A549 treated with dexamethasone at 1 μM for 4 hours (cell line): ENCODE measurements around the gene PCP2. TPM values are rescaled to one million over a fixed set of nuclear protein-coding genes. Genes with fewer than 3 reads are reported as not detected.

Experiments used
- total RNA-seq: library from RNA; stranded (reverse); fragments of 200-300 nt; extraction: Qiagen RNA extraction; gene quantifications from 5 replicates; pipeline ENCODE4 v1.2.3, GENCODE V29; 2022

PCP2 gene
- total RNA-seq, result not detected in 5 replicates

GRCh38 chr19:7633698-7634097 is at the start of gene PCP2:
PCP2 (minus strand) TSS chr19:7633719; CDS start chr19:7633457, 262 bp downstream.

GRCh38 chr19:7680606-7681339 is 47.3 kb upstream of the PCP2 start, which contains the start of gene TRAPPC5:
TRAPPC5 (plus strand) TSS chr19:7680833; CDS start chr19:7682254, 1,421 bp downstream.

GRCh38 chr19:7676854-7677253 is 43.3 kb upstream of the PCP2 start, which contains the start of gene MCEMP1:
MCEMP1 (plus strand) TSS chr19:7677090; CDS start chr19:7677121, 31 bp downstream.

DNA sequence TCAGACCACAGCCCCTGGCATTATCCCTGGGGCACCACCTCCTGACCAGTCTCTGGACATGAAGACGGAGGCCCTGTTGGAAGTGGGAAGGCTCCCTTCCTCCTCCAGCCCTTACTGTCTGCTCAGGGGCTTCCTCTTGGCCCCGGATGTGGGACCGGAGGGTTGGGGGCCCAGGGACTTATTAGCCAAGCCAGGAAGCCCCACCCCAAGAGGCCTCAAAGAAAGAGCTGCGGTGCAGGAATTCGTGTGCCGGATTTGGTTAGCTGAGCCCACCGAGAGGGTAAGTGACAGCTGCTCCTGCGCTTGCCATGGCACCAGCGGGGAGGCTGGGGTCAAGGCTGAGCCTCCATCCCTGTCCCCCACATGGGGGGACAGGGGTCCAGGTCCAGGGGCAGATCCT is 35.3 kb upstream of the PCP2 start, which contains the start of gene RETN:
Gene RETN, plus strand, starts transcription at position 208 of the 400 bp plus-strand sequence. CDS start 278 bp downstream, outside the sequence.

DNA sequence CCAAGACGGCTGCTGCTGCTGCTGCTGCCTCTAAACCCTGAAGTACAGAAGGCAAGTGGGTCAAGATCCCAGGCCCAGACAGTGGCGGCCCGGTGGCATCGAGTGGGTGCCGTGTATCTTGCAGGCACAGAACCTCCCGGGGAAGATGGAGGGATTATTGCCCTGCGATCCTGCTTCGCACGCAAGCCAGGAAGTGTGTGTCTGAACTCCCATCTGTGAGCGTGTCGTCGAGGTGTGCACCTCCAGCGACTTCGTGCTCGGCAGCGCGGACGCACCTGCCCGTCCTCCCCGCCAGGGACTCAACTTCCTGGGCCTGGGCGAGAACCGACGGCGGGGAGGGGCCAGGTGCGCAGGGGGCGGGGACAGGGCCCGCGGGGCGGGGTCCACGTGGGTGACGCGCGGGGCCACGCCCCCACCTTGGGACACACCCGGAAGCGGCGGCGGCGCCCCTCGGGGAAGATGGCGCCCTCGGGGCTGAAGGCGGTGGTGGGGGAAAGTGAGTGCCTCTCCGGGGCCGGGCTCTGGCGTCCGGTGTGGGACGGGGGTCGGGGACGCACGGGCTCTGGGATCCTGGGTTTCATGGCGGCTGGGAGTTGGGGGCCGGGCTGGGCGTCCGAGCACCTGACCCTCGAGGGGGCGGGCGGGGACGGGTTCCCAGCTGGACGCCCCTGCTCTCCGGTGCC is 3.3 kb upstream of the PCP2 start, which contains the start of gene STXBP2:
Gene STXBP2, plus strand, starts transcription at position 420 of the 683 bp plus-strand sequence. Its CDS starts 40 bp downstream, at position 460.

DNA sequence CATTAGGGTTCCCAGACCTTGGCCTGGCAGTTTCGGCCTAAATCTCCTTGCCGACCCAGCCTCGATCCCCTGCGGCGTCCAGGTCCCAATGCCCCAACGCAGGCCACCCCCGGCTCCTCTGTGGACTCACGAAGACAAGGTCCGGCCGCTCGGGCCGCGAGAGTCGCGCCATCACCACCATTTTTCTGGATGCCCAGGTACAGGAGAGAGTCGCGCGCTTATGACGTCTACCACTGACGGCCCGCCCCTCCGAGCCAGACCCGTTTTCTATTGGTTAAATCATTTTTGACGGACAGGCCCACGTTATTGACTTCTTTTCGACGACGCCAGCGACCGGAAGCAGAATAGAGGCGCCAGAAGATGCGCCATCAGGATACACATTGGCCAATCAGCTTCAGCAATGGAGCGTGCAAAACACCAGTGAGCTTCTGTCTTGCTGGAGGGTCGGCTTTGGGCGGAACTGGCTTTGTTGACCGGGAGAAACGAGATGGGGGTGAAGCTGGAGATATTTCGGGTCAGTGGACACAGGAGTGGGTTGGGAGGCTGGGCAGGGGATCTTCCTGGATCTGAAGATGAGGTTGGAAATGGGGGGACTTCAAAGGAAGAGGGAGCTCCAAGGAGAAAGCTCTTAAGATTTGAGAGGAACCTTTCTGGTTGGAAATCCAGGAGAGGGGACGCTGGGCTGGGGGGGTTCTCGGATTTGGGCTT is 4.0 kb downstream of the PCP2 start, which contains the start of the genes PET100 and XAB2:
Gene PET100, plus strand, starts transcription at position 447 of the 708 bp plus-strand sequence. Its CDS starts 41 bp downstream, at position 488.
Gene XAB2, minus strand, starts transcription at position 199 of the 708 bp plus-strand sequence. Its CDS starts 18 bp downstream, at position 181.

DNA sequence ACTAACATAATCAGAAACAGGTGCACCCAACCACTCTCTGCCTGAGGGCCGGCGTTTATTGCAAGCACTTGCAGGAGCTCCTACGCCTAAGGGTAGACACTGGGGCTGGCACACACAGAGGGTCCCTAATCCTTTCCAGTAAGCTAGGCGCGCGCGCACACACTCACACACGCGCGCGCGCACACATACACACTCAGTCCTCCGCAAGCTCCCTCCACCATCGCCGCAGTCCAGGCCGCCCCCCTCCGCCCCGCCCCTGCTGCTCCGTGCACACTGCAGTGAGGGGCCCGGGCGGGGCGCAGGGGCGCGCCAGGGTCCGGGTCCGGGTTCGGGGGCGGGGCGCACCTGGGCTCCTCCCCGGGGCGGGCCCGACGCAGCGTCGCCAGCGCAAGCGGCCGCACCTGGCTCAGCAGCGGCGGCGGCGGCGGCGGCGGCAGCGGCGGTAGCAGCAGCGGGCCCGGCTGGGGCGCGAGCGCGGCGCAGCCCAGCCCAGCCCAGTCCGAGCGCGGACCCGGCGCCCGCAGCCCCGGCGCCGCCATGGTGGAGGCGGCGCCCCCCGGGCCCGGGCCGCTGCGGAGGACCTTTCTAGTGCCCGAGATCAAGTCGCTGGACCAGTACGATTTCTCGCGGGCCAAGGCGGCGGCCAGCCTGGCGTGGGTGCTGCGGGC is 37.9 kb downstream of the PCP2 start, which contains the start of gene CAMSAP3:
Gene CAMSAP3, plus strand, starts transcription at position 398 of the 668 bp plus-strand sequence. Its CDS starts 140 bp downstream, at position 538.

Other genes starting within 250 kb of the PCP2 start
- gene PEX11G, start 144.7 kb downstream of the PCP2 start, total RNA-seq, result 1.8 to 2.1 TPM (median 1.9 TPM) in 5 replicates
- gene ZNF358, start 117.6 kb downstream of the PCP2 start, total RNA-seq, result 17.7 to 24.8 TPM (median 22.3 TPM) in 5 replicates
- gene MCOLN1, start 111.1 kb downstream of the PCP2 start, total RNA-seq, result 9.6 to 12.8 TPM (median 11.7 TPM) in 5 replicates
- gene PNPLA6, start 98.0 kb downstream of the PCP2 start, total RNA-seq, result 24.0 to 42.0 TPM (median 40.3 TPM) in 5 replicates
- gene CAMSAP3, start 37.9 kb downstream of the PCP2 start, total RNA-seq, result 3.7 to 7.6 TPM (median 6.1 TPM) in 5 replicates
- 18.9 to 29.4 TPM (median 26.3 TPM) in 5 replicates for gene XAB2, start 4.2 kb downstream of the PCP2 start, total RNA-seq
- 44.7 to 84.3 TPM (median 46.8 TPM) in 5 replicates for gene PET100, start 3.9 kb downstream of the PCP2 start, total RNA-seq
- 28.4 to 45.3 TPM (median 38.6 TPM) in 5 replicates for gene STXBP2, start 3.4 kb upstream of the PCP2 start, total RNA-seq
- not detected in 5 replicates for gene RETN, start 35.3 kb upstream of the PCP2 start, total RNA-seq
- gene MCEMP1, start 43.4 kb upstream of the PCP2 start, total RNA-seq, result not detected in 5 replicates
- gene TRAPPC5, start 47.1 kb upstream of the PCP2 start, total RNA-seq, result 50.6 to 101 TPM (median 96.9 TPM) in 5 replicates
- gene FCER2, start 68.4 kb upstream of the PCP2 start, total RNA-seq, result not detected in 5 replicates
- gene CLEC4G, start 98.4 kb upstream of the PCP2 start, total RNA-seq, result not detected in 5 replicates
- not detected in 5 replicates for gene CD209, start 113.8 kb upstream of the PCP2 start, total RNA-seq
- gene CLEC4M, start 129.5 kb upstream of the PCP2 start, total RNA-seq, result not detected in 5 replicates
- 0.94 to 1.9 TPM (median 1.8 TPM) in 5 replicates for gene EVI5L, start 196.5 kb upstream of the PCP2 start, total RNA-seq
- 0.30 to 0.51 TPM (median 0.45 TPM) in 5 replicates for gene PRR36, start 240.7 kb upstream of the PCP2 start, total RNA-seq